Retina (tissue), 1 donor: ENCODE data around the gene KSR2.
A peak's percentile ranks its signal among the peaks of the same experiment; 100 is the strongest.

Experiments used
- DNase-seq: peaks from one replicate; pipeline ENCODE4 v3.0.0-alpha.2; 2016

KSR2 gene

GRCh38 chr12:117854339-117855012, 114.3 kb downstream of the KSR2 start:
- DNase-seq, result peak; percentile 70

GRCh38 chr12:117853600-117853999, 115.2 kb downstream of the KSR2 start:
- no peak for DNase-seq

DNA sequence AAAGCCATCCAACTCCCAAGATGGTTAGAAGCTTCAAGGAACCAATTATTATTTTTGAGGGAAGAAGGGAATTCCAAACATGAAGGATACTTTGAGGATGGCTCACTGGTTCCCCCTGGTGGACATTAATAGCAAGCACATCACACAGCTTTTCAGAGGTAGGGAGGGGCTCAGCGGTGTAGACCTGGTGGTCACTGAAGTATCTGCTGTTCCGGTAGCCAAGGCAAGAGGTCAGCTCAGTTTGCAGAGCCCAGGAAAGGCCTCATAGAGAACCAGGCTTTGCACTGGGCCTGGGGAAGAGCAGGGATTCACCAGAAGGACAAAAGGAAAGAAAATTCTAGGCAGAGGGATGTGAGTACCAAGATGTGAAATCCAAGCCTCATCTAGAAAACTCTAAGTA, 118.7 kb downstream of the KSR2 start:
- DNase-seq, result peak; percentile 57

- DNase-seq, result no peak
Measured at GRCh38 chr12:117847371-117847770, 121.4 kb downstream of the KSR2 start.

DNA sequence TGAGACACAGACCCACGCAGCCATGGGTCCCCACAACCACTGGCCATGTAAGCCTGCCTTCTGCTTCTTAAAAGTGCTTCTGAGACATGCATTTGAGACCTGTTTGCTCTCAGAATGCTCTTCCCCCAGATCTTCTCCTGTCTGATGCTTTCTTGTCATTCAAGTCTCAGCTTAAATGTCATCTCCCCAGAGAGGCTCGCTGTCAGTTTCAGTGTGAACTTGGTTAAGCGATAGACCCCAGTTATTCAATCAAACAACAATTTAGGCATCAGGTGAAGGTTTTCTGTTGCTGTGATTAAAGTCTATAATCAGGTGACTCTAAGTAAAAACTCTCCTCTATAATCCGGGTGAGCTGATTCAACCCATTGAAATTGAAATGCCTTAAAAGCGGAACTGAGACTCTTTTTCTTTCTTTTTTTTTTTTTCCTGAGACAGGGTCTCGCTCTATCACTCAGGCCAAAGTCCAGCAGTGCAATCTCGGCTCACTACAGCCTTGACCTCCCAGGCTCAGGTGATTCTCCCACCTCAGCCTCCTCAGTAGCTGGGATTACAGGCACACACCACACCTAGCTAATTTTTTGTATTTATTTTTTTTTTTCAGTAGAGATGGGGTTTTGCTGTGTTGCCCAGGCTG, 123.4 kb downstream of the KSR2 start:
- no peak for DNase-seq

- DNase-seq, result no peak
Measured at GRCh38 chr12:117844114-117844830, 124.5 kb downstream of the KSR2 start.

DNA sequence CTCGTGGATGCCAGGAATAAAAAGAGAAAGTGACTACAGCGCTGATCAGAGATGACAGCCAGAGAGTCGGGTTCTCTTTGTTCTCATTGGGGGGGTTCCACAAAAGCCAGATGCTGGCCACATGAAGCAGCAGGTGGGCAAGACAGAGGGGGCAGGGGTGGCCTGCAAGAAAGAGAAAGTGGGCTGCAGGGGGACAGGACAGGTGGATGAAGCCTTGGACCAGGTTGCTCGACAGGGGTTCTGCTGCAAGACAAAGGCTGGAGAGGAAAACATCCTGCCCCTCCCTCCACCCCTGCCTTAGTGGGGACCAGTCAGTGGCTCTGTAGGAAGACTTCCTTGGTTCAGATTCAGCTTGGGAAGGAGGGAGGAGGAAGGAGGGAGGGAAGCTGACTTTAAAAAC, 126.2 kb downstream of the KSR2 start:
- no peak for DNase-seq

DNA sequence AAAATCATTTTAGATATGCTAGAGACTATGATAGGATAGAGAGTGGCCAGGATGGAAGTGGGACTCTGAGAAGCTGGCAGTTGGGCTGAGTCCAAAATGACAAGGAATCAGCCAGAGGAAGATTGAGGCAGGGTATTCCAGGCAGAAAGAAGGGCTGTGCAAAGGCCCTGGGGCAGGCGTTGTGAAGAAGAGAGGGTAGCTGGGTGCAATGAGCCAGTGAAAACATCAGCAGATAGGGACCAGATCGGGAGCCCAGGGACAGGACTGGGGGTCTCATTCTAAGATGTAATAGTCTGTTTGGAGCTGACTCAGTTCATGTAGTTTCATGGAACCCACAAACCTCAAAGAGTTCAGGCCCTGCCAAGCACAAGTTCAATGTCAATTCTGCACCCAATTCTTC, 126.6 kb downstream of the KSR2 start:
- no peak for DNase-seq

DNA sequence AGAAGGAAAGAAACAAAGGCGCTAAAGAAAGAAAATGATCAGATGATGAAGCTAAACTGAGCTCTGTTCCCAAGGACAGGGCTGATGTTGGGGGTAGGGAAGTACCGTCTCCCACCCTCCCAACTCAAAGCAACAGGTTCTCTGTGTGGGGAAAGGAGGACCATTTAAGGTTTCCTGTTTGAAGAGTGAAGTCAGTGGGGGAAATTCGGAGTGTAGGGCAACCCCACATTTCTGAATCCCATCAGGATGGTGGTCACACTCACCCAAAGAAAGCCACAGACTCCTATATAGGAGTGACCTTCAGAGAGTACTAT, 131.1 kb downstream of the KSR2 start:
- no peak for DNase-seq

GRCh38 chr12:117836999-117837736, 131.6 kb downstream of the KSR2 start:
- peak; percentile 92 for DNase-seq

- DNase-seq, result no peak
Measured at GRCh38 chr12:117836476-117836875, 132.3 kb downstream of the KSR2 start.

GRCh38 chr12:117835156-117835555, 133.6 kb downstream of the KSR2 start:
- DNase-seq, result no peak

- DNase-seq, result no peak
Measured at GRCh38 chr12:117832459-117833457, 136.0 kb downstream of the KSR2 start.

GRCh38 chr12:117830471-117830870, 138.3 kb downstream of the KSR2 start:
- DNase-seq, result no peak

- no peak for DNase-seq
Measured at GRCh38 chr12:117829108-117829507, 139.7 kb downstream of the KSR2 start.

- no peak for DNase-seq
Measured at GRCh38 chr12:117827660-117828059, 141.1 kb downstream of the KSR2 start.

DNA sequence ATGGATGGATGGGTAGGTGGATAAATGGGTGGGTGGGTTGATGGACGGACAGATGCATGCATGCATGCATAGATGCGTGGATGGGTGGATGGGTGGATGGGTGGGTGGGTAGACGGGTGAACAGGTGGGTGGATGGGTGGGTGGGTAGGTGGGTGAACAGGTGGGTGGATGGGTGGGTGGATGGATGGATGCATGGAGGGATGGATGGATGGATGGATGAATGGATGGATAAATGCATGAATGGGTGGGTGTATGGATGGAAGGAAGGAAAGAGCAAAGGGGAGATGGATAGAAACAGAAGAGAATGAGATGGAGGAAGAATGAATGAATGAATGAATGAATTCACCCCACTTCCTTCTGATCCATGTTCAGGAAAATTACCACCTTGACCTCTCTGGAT, 143.0 kb downstream of the KSR2 start:
- no peak for DNase-seq

DNA sequence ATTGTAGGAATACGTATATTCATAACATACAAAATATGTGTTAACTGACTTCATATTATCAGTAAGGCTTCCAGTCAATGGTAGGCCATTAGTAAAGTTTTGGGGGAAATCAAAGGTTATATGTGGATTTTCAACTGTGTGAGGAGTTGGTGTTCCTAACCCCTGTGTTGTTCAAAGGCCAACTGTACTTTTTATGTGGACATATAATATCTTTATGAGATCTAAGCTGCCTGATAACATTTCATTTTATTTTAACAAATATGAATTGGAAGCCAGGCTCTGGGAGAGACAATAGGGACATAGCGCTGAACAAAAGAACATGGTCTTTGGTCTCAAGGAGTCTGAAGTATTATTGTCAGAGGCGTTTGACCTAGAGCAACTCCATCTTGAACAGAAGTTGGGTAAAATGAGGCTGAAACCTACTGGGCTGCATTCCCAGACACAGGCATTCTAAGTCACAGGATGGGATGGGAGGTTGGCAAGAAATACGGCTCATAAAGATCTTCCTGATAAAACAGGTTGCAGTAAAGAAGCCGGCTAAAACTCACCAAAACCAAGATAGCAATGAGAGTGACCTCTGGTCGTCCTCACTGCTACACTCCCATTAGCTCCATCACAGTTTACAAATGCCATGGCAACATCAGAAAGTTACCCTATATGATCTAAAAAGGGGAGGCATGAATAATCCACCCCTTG, 147.2 kb downstream of the KSR2 start:
- DNase-seq, result no peak

DNA sequence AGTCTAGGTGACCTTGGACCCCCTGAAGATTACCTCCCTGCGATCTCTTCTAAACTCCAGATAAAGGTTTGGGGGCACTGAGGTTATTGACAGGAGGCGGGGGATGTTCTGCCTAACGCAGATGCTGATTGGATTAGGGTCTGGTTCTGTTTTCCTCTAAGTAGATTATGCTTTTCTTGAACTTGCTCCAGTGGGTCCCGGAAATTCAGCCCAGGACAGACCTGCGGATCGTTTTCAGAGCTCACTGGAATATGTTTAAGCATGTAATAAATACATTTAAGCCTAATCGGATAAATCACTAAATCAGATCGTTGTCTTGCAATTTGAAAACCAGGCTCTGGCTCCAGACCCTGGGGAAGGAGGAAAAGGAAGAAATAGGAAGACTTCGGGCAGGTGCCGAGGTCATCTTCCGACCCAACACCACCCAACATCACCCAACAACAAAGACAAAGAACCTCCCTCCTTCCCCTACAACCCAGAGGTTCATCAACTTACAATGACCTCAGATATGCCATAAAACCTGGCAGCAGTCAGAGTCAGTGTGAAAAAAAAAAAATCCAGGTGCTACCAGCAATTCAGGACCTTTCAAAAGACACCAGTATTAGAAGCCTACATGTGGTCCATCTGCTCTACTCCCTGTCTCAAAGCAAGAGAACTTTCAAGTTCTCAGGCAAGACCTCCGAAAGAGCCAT, 148.4 kb downstream of the KSR2 start:
- no peak for DNase-seq

DNA sequence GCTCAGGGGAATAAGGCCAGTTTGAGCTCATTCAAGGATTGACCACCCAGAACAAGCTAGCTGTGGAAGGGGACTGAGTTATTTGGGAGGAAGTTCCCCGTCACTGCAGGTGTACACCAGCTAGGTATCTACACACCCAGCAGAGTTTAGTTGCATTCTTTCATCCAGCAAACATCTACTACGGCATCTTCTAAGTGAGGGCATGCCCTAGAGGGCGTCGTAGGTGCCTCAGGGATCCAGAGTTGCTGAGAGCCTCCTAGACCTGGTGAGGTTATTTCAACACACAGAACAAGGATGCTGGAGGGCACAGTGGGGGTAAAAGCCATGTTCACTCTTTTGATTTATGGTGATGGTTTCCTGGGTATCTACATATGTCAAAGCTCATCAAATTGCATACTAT, 149.6 kb downstream of the KSR2 start:
- no peak for DNase-seq

GRCh38 chr12:117818400-117818799, 150.4 kb downstream of the KSR2 start:
- DNase-seq, result no peak
